Uterus (tissue), 4 donors: ENCODE data around the gene KLHL3. TPM values are rescaled to one million over a fixed set of nuclear protein-coding genes. Genes with fewer than 3 reads are reported as not detected.

Experiments
- DNase-seq, 2 donors: peaks; one replicate each; pipeline ENCODE4 v3.0.0-alpha.2; 2019 to 2020
- H3K27ac ChIP-seq, 2 donors: fragments of 200-600 bp; sonication (generic); 1 replicate in 1 of 2; 2 replicates in 1 of 2; pipeline ENCODE4 v1.5.1; 2016 to 2018
- H3K27me3 ChIP-seq, 2 donors: fragments of 200-600 bp; sonication (generic); one replicate each; pipeline ENCODE4 v1.5.1; 2018 to 2019; ENCODE audit warnings: control low read depth in 1 of 2
- H3K36me3 ChIP-seq, 2 donors: fragments of 200-600 bp; sonication (generic); one replicate each; pipeline ENCODE4 v1.5.1; 2019; ENCODE audit warnings: control low read depth in 1 of 2
- H3K4me1 ChIP-seq, 2 donors: fragments of 200-600 bp; sonication (generic); one replicate each; pipeline ENCODE4 v1.5.1; 2018 to 2019; ENCODE audit warnings: control low read depth in 1 of 2
- H3K4me3 ChIP-seq, 2 donors: fragments of 200-600 bp; sonication (generic); 1 replicate in 1 of 2; 2 replicates in 1 of 2; pipeline ENCODE4 v1.5.1; 2018 to 2019; ENCODE audit warnings: mild to moderate bottlenecking in 1 of 2
- H3K9me3 ChIP-seq, 2 donors: fragments of 200-600 bp; sonication (generic); one replicate each; pipeline ENCODE4 v1.5.1; 2019; ENCODE audit warnings: control low read depth in 1 of 2
- POLR2A ChIP-seq, 2 donors: fragments of 450-650 bp; IDR thresholded peaks; one replicate each; pipeline ENCODE4 v1.6.1; 2016; ENCODE audit warnings: antibody characterized with exemption in 2 of 2, mild to moderate bottlenecking in 1 of 2, moderate library complexity in 1 of 2
- intact Hi-C: fragments of 100-400 bp; cut with DNase I; formaldehyde crosslinking; loops from one replicate; pipeline ENCODE4 v1.15.1; 2023; ENCODE audit warnings: low total_unique reads
- total RNA-seq, 4 donors: library from RNA; depleted of rRNA in 3 of 4; stranded (reverse); fragments of >200 nt in 3 of 4; gene quantifications; one replicate each; pipeline versions ENCODE4 v1.1.0 to v1.2.4, GENCODE V29; 2014 to 2023
- TF ChIP-seq, protein P1 (sequence below), 4 experiments: fragments of 200-600 bp in 2 of 4; fragments of 450-650 bp in 2 of 4; sonication (generic) in 2 of 4; IDR thresholded peaks; one replicate each; pipeline ENCODE4 v1.5.1; 2016 to 2019; ENCODE audit warnings: antibody characterized with exemption in 4 of 4, mild to moderate bottlenecking in 2 of 4, moderate library complexity in 1 of 4
- donor health status: DM: yes; HTN: yes; CAD: no.

Gene KLHL3
- total RNA-seq, 4 donors from 2014 or later, result 3.1 to 21.8 (median 8.9) TPM

DNA sequence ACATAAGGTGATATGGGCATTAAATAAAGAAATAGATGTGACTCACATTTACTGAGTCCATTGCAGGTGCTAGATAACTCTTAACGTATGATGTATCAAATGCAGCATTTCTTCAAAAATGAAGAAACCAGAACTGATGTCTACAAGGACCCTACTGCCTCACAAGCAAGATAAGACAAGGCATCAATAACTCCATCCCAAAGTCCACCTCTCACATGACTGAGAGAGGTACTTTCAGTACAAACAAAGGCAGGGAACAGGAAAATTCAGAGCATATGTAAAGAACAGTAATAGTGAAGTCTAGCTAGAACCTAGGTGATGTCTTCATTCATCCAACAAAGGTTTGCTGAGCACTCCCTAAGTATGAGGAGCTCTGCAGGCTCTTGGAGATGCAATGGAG is 54.7 kb downstream of the KLHL3 start:
- DNase-seq, result no peak
- Histone ChIP-seq H3K4me1 (no peaks in the 10 kb centered on the region), H3K36me3 (no peaks in the 10 kb centered on the region), H3K27ac (no peak overlapping the region), H3K4me3 (no peak overlapping the region), H3K9me3 (no peaks in the 10 kb centered on the region), H3K27me3 (no peaks in the 10 kb centered on the region)
- intact Hi-C loops, result no loop called here
- TF ChIP-seq POLR2A (IDR thresholded peaks at IDR 0.05), result no peak
- TF ChIP-seq, protein P1, sequence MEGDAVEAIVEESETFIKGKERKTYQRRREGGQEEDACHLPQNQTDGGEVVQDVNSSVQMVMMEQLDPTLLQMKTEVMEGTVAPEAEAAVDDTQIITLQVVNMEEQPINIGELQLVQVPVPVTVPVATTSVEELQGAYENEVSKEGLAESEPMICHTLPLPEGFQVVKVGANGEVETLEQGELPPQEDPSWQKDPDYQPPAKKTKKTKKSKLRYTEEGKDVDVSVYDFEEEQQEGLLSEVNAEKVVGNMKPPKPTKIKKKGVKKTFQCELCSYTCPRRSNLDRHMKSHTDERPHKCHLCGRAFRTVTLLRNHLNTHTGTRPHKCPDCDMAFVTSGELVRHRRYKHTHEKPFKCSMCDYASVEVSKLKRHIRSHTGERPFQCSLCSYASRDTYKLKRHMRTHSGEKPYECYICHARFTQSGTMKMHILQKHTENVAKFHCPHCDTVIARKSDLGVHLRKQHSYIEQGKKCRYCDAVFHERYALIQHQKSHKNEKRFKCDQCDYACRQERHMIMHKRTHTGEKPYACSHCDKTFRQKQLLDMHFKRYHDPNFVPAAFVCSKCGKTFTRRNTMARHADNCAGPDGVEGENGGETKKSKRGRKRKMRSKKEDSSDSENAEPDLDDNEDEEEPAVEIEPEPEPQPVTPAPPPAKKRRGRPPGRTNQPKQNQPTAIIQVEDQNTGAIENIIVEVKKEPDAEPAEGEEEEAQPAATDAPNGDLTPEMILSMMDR (IDR thresholded peaks at IDR 0.05), result no peak

DNA sequence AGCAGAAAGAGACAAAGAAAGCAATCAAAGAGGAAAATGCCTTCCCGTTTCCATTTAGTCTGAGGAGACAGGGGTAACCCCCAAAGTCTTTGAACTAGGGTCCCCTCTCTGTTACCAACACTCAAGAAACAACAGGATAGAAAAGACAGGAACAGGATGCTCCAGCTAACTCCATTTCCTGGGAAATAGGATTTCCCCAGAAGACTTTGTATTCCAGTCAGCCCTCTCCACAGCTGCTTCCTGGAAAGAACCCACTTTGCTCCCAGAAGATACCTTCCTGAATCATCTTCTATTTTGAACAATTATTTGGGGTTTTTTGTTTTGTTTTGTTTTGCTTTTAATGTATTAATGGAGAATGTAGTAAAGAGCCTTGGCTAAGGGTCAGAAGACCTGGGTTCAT is 56.0 kb downstream of the KLHL3 start:
- no peak overlapping the region for H3K27ac ChIP-seq
- no peaks in the 10 kb centered on the region for H3K4me1 ChIP-seq
- no peak for DNase-seq
- H3K36me3 ChIP-seq, result no peaks in the 10 kb centered on the region
- TF ChIP-seq, protein P1 (IDR thresholded peaks at IDR 0.05), result no peak
- no peak for TF ChIP-seq POLR2A (IDR thresholded peaks at IDR 0.05)
- H3K27me3 ChIP-seq, result no peaks in the 10 kb centered on the region
- intact Hi-C loops, result no loop called here
- no peaks in the 10 kb centered on the region for H3K9me3 ChIP-seq
- H3K4me3 ChIP-seq, result no peak overlapping the region

DNA sequence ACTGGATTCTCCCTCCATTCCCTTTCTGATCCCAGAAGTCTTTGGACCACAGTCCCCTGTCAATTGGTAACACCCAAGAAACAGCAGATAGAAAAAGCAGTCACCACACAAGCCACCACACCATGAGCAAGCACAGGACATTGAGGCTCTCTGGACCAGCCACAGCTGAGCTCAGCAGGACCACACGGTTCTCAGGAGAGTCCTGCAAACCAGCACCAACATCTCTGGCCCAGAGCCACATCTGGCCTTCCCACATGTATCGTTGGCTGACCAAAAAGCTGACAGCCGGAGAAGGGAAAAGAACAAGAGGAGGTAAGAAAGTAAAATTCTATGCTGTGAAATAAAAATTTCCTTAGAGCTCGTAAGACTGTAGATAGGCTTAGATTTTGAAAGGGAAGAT is 56.7 kb downstream of the KLHL3 start:
- Histone ChIP-seq H3K9me3 (no peaks in the 10 kb centered on the region), H3K27me3 (no peaks in the 10 kb centered on the region), H3K27ac (no peak overlapping the region), H3K4me1 (no peaks in the 10 kb centered on the region), H3K4me3 (no peak overlapping the region), H3K36me3 (no peaks in the 10 kb centered on the region)
- intact Hi-C loops, result no loop called here
- no peak for DNase-seq
- TF ChIP-seq, protein P1 (IDR thresholded peaks at IDR 0.05), result no peak
- no peak for TF ChIP-seq POLR2A (IDR thresholded peaks at IDR 0.05)

GRCh38 chr5:137672881-137673280 is 63.0 kb downstream of the KLHL3 start:
- H3K4me1 ChIP-seq, result no peaks in the 10 kb centered on the region
- no peak for TF ChIP-seq POLR2A (IDR thresholded peaks at IDR 0.05)
- TF ChIP-seq, protein P1 (IDR thresholded peaks at IDR 0.05), result no peak
- H3K27ac ChIP-seq, result no peak overlapping the region
- no peaks in the 10 kb centered on the region for H3K27me3 ChIP-seq
- no peaks in the 10 kb centered on the region for H3K9me3 ChIP-seq
- intact Hi-C loops, result no loop called here
- H3K36me3 ChIP-seq, result no peaks in the 10 kb centered on the region
- H3K4me3 ChIP-seq, result no peak overlapping the region
- no peak for DNase-seq

DNA sequence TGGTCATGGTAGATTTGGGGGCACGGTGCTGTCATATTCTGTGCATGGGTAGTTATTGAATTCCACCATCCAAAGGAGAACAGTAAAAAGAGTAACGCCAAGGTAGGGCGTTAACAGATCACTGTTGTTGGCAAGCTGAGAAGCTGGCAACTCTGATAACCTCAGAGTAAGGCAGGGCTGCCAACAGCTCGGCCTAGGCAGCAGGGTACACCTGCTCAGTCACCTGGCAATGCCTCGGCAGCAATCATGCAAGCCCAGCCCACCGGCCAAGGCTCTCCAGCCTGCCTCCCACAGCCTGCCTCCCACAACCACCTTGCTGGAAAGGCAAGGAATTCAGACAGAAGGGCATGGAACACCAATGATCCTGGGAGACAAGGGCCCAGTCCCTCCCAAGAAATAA is 63.9 kb downstream of the KLHL3 start:
- intact Hi-C loops, result no loop called here
- H3K27me3 ChIP-seq, result no peaks in the 10 kb centered on the region
- H3K27ac ChIP-seq, result no peak overlapping the region
- no peaks in the 10 kb centered on the region for H3K36me3 ChIP-seq
- no peaks in the 10 kb centered on the region for H3K9me3 ChIP-seq
- H3K4me3 ChIP-seq, result no peak overlapping the region
- no peaks in the 10 kb centered on the region for H3K4me1 ChIP-seq
- TF ChIP-seq, protein P1 (IDR thresholded peaks at IDR 0.05), result no peak
- TF ChIP-seq POLR2A (IDR thresholded peaks at IDR 0.05), result no peak
- no peak for DNase-seq
